Activated naive CD4-positive, alpha-beta T cell treated with anti-CD3 and anti-CD28 coated beads, Interleukin-2, amount 50 U/mL, for 72 hours (primary cell): Measurements from ENCODE around the gene CYP1A1. TPM values are rescaled to one million over a fixed set of nuclear protein-coding genes. Genes with fewer than 3 reads are reported as not detected.

Experiments used
- total RNA-seq, 2 donors: library from RNA; stranded (reverse); gene quantifications; one replicate each; pipeline ENCODE4 v1.2.3, GENCODE V29; 2022

Gene CYP1A1
- total RNA-seq, 2 donors from 2014 or later: 2.1 to 11.4 TPM

Other genes with a start within 250 kb of the CYP1A1 start
- gene ARID3B, start 184.3 kb downstream of the CYP1A1 start, total RNA-seq: 10 to 100 TPM; 25.7 to 37.7 TPM
- gene CLK3, start 109.7 kb downstream of the CYP1A1 start, total RNA-seq: 100 to 1,000 TPM; 160 to 176 TPM
- gene EDC3, start 29.5 kb downstream of the CYP1A1 start, total RNA-seq: 10 to 100 TPM; 48.6 to 56.4 TPM
- not detected for gene CYP1A2, start 23.3 kb upstream of the CYP1A1 start, total RNA-seq
- 100 to 1,000 TPM; 231 to 297 TPM for gene CSK, start 56.6 kb upstream of the CYP1A1 start, total RNA-seq
- 1 to 10 TPM in 1 of 2 donors, under 1 TPM in 1; 0.27 to 1.1 TPM for gene LMAN1L, start 87.3 kb upstream of the CYP1A1 start, total RNA-seq
- under 1 TPM in 1 of 2 donors, not detected in 1; 0.25 TPM for gene CPLX3, start 101.1 kb upstream of the CYP1A1 start, total RNA-seq
- gene ULK3, start 117.6 kb upstream of the CYP1A1 start, total RNA-seq: 10 to 100 TPM; 37.6 to 50.3 TPM
- gene SCAMP2, start 147.8 kb upstream of the CYP1A1 start, total RNA-seq: 10 to 100 TPM; 79.5 to 92.7 TPM
- 10 to 100 TPM; 22.0 to 98.0 TPM for gene MPI, start 164.5 kb upstream of the CYP1A1 start, total RNA-seq
- 10 to 100 TPM; 61.7 to 66.2 TPM for gene FAM219B, start 181.3 kb upstream of the CYP1A1 start, total RNA-seq
- gene COX5A, start 212.5 kb upstream of the CYP1A1 start, total RNA-seq: 100 to 1,000 TPM; 314 to 323 TPM
- gene RPP25, start 231.2 kb upstream of the CYP1A1 start, total RNA-seq: 1 to 10 TPM; 3.4 to 6.6 TPM